Activated naive CD4-positive, alpha-beta T cell treated with anti-CD3 and anti-CD28 coated beads, Interleukin-2, amount 10 ng/mL, durations not matched to agents 7 days and 5 days (primary cell): Measurements from ENCODE around the gene CTBP2.

Source experiments
- CTCF ChIA-PET: fragments of 350-600 bp; sonication (Branson Sonifier 250); formaldehyde crosslinking; loops from one replicate; lab custom pipeline; 2021; ENCODE audit warnings: antibody characterized with exemption; lab: Charles Lee
- DNase-seq: peaks from one replicate; pipeline ENCODE4 v3.0.0-alpha.2; 2020
- H3K27ac Mint-ChIP-seq: one replicate; pipeline ENCODE4 v1.8.0; 2021; ENCODE audit warnings: mild to moderate bottlenecking, moderate library complexity, mixed read lengths
- H3K27me3 Mint-ChIP-seq: one replicate; pipeline ENCODE4 v1.8.0; 2021; ENCODE audit warnings: mild to moderate bottlenecking, mixed read lengths
- H3K36me3 Mint-ChIP-seq: one replicate; pipeline ENCODE4 v1.8.0; 2021; ENCODE audit warnings: mixed read lengths
- H3K4me1 Mint-ChIP-seq: one replicate; pipeline ENCODE4 v1.8.0; 2021; ENCODE audit warnings: mixed read lengths
- H3K4me3 Mint-ChIP-seq: one replicate; pipeline ENCODE4 v1.8.0; 2021; ENCODE audit warnings: mild to moderate bottlenecking, moderate library complexity, mixed read lengths
- H3K9me3 Mint-ChIP-seq: one replicate; pipeline ENCODE4 v1.8.0; 2021; ENCODE audit warnings: mixed read lengths

Gene CTBP2

GRCh38 chr10:125147971-125148439, 12.4 kb downstream of the CTBP2 start:
- no peaks in the 10 kb centered on the region for H3K4me1 Mint-ChIP-seq
- H3K27me3 Mint-ChIP-seq = peaks cover 78% of the 10 kb centered on the region
- CTCF ChIA-PET = no interaction called here
- no peaks in the 10 kb centered on the region for H3K36me3 Mint-ChIP-seq
- H3K27ac Mint-ChIP-seq = no peak overlapping the region
- H3K9me3 Mint-ChIP-seq = no peaks in the 10 kb centered on the region
- H3K4me3 Mint-ChIP-seq = no peak overlapping the region
- DNase-seq = no peak

GRCh38 chr10:125146791-125147579, 13.4 kb downstream of the CTBP2 start:
- no peak overlapping the region for H3K4me3 Mint-ChIP-seq
- peaks cover 79% of the 10 kb centered on the region for H3K27me3 Mint-ChIP-seq
- CTCF ChIA-PET = no interaction called here
- DNase-seq = no peak
- H3K4me1 Mint-ChIP-seq = no peaks in the 10 kb centered on the region
- no peaks in the 10 kb centered on the region for H3K36me3 Mint-ChIP-seq
- H3K9me3 Mint-ChIP-seq = no peaks in the 10 kb centered on the region
- H3K27ac Mint-ChIP-seq = no peak overlapping the region

- Mint-ChIP-seq H3K4me3 (no peak overlapping the region), H3K27ac (no peak overlapping the region), H3K36me3 (no peaks in the 10 kb centered on the region), H3K27me3 (peaks cover 72% of the 10 kb centered on the region), H3K4me1 (no peaks in the 10 kb centered on the region), H3K9me3 (no peaks in the 10 kb centered on the region)
- no peak for DNase-seq
- CTCF ChIA-PET = no interaction called here
Observed at GRCh38 chr10:125145636-125146035, 14.7 kb downstream of the CTBP2 start.

GRCh38 chr10:125144693-125145623, 15.4 kb downstream of the CTBP2 start:
- Mint-ChIP-seq H3K4me1 (no peaks in the 10 kb centered on the region), H3K27ac (no peak overlapping the region), H3K27me3 (peaks cover 65% of the 10 kb centered on the region), H3K36me3 (no peaks in the 10 kb centered on the region), H3K4me3 (no peak overlapping the region), H3K9me3 (no peaks in the 10 kb centered on the region)
- no peak for DNase-seq
- CTCF ChIA-PET = no interaction called here

- Mint-ChIP-seq H3K9me3 (no peaks in the 10 kb centered on the region), H3K27me3 (peaks cover 58% of the 10 kb centered on the region), H3K4me3 (no peak overlapping the region), H3K36me3 (no peaks in the 10 kb centered on the region), H3K27ac (no peak overlapping the region), H3K4me1 (no peaks in the 10 kb centered on the region)
- CTCF ChIA-PET = no interaction called here
- no peak for DNase-seq
Observed at GRCh38 chr10:125144206-125144605, 16.2 kb downstream of the CTBP2 start.

- no peak for DNase-seq
- CTCF ChIA-PET = no interaction called here
- Mint-ChIP-seq H3K36me3 (no peaks in the 10 kb centered on the region), H3K27me3 (peaks cover 47% of the 10 kb centered on the region), H3K9me3 (no peaks in the 10 kb centered on the region), H3K27ac (no peak overlapping the region), H3K4me1 (no peaks in the 10 kb centered on the region), H3K4me3 (no peak overlapping the region)
Observed at GRCh38 chr10:125142946-125143345, 17.4 kb downstream of the CTBP2 start.

GRCh38 chr10:125141860-125142484, 18.4 kb downstream of the CTBP2 start:
- H3K27ac Mint-ChIP-seq = no peak overlapping the region
- H3K36me3 Mint-ChIP-seq = no peaks in the 10 kb centered on the region
- DNase-seq = no peak
- CTCF ChIA-PET = no interaction called here
- H3K4me3 Mint-ChIP-seq = no peak overlapping the region
- H3K4me1 Mint-ChIP-seq = no peaks in the 10 kb centered on the region
- H3K9me3 Mint-ChIP-seq = no peaks in the 10 kb centered on the region
- H3K27me3 Mint-ChIP-seq = peaks cover 37% of the 10 kb centered on the region

GRCh38 chr10:125141150-125141859, 19.1 kb downstream of the CTBP2 start:
- H3K27me3 Mint-ChIP-seq = peaks cover 31% of the 10 kb centered on the region
- H3K36me3 Mint-ChIP-seq = no peaks in the 10 kb centered on the region
- no peak overlapping the region for H3K27ac Mint-ChIP-seq
- no peak for DNase-seq
- CTCF ChIA-PET = no interaction called here
- H3K4me3 Mint-ChIP-seq = no peak overlapping the region
- no peaks in the 10 kb centered on the region for H3K4me1 Mint-ChIP-seq
- H3K9me3 Mint-ChIP-seq = no peaks in the 10 kb centered on the region

- H3K4me3 Mint-ChIP-seq = no peak overlapping the region
- no peaks in the 10 kb centered on the region for H3K4me1 Mint-ChIP-seq
- no peak overlapping the region for H3K27ac Mint-ChIP-seq
- no peaks in the 10 kb centered on the region for H3K9me3 Mint-ChIP-seq
- CTCF ChIA-PET = no interaction called here
- peaks cover 20% of the 10 kb centered on the region for H3K27me3 Mint-ChIP-seq
- H3K36me3 Mint-ChIP-seq = no peaks in the 10 kb centered on the region
- DNase-seq = no peak
Observed at GRCh38 chr10:125140151-125140550, 20.2 kb downstream of the CTBP2 start.

GRCh38 chr10:125137601-125138438, 22.5 kb downstream of the CTBP2 start:
- H3K36me3 Mint-ChIP-seq = no peaks in the 10 kb centered on the region

GRCh38 chr10:125136087-125136486, 24.3 kb downstream of the CTBP2 start:
- Mint-ChIP-seq H3K9me3 (no peaks in the 10 kb centered on the region), H3K27ac (no peak overlapping the region), H3K36me3 (no peaks in the 10 kb centered on the region), H3K4me3 (no peak overlapping the region), H3K27me3 (no peaks in the 10 kb centered on the region), H3K4me1 (no peaks in the 10 kb centered on the region)
- CTCF ChIA-PET = no interaction called here
- no peak for DNase-seq

More at GRCh38 chr10:125137601-125138438, 22.5 kb downstream of the CTBP2 start:
- H3K9me3 Mint-ChIP-seq = no peaks in the 10 kb centered on the region
- peaks cover 10% of the 10 kb centered on the region for H3K27me3 Mint-ChIP-seq
- no peaks in the 10 kb centered on the region for H3K4me1 Mint-ChIP-seq
- H3K4me3 Mint-ChIP-seq = no peak overlapping the region
- no peak overlapping the region for H3K27ac Mint-ChIP-seq
- CTCF ChIA-PET = no interaction called here
- no peak for DNase-seq

GRCh38 chr10:125135771-125136035, 24.7 kb downstream of the CTBP2 start:
- CTCF ChIA-PET = no interaction called here
- Mint-ChIP-seq H3K4me1 (no peaks in the 10 kb centered on the region), H3K27ac (no peak overlapping the region), H3K36me3 (no peaks in the 10 kb centered on the region), H3K4me3 (no peak overlapping the region), H3K27me3 (no peaks in the 10 kb centered on the region), H3K9me3 (no peaks in the 10 kb centered on the region)
- no peak for DNase-seq

- CTCF ChIA-PET = no interaction called here
- no peak overlapping the region for H3K4me3 Mint-ChIP-seq
- no peak for DNase-seq
- H3K36me3 Mint-ChIP-seq = no peaks in the 10 kb centered on the region
- no peak overlapping the region for H3K27ac Mint-ChIP-seq
- no peaks in the 10 kb centered on the region for H3K4me1 Mint-ChIP-seq
- no peaks in the 10 kb centered on the region for H3K27me3 Mint-ChIP-seq
- no peaks in the 10 kb centered on the region for H3K9me3 Mint-ChIP-seq
Observed at GRCh38 chr10:125134916-125135770, 25.2 kb downstream of the CTBP2 start.
